Body of pancreas (tissue), 4 donors: ENCODE measurements around the gene SCAPER. TPM values are rescaled to one million over a fixed set of nuclear protein-coding genes. Genes with fewer than 3 reads are reported as not detected.

Experiments
- ATAC-seq: fragments of 150-250 bp; one replicate; pipeline ENCODE4 v1.9.1; 2016
- DNase-seq, 4 donors: peaks; one replicate each; pipeline ENCODE4 v3.0.0-alpha.2; 2019
- H3K27ac ChIP-seq, 4 donors: fragments of 200-600 bp; sonication (generic); 1 replicate in 3 of 4; 2 replicates in 1 of 4; pipeline versions ENCODE4 v1.5.1 to v1.6.1; 2016 to 2019; ENCODE audit warnings: mild to moderate bottlenecking in 1 of 4, mixed read lengths in 1 of 4, moderate library complexity in 1 of 4
- H3K27me3 ChIP-seq, 2 donors: fragments of 200-600 bp; sonication (generic); one replicate each; pipeline ENCODE4 v1.6.0; 2016; ENCODE audit warnings: mild to moderate bottlenecking in 1 of 2
- H3K36me3 ChIP-seq, 2 donors: fragments of 200-600 bp; sonication (generic); replicated peaks in 1 of 2; 2 replicates each; pipeline ENCODE4 v1.5.1; 2016; ENCODE audit warnings: low read depth in 2 of 2; ENCODE audit not compliant: insufficient read depth in 1 of 2
- H3K4me1 ChIP-seq: fragments of 200-600 bp; sonication (generic); one replicate; pipeline ENCODE4 v1.6.0; 2016
- H3K4me3 ChIP-seq, 2 donors: fragments of 200-600 bp; sonication (generic); 1 replicate in 1 of 2; 2 replicates in 1 of 2; pipeline ENCODE4 v1.5.1; 2016 to 2019
- H3K9me3 ChIP-seq, 3 donors: fragments of 200-600 bp; sonication (generic); 1 replicate in 2 of 3; 2 replicates in 1 of 3; pipeline ENCODE4 v1.5.1; 2016
- POLR2A ChIP-seq, 3 donors: fragments of 450-650 bp; IDR thresholded peaks; one replicate each; pipeline ENCODE4 v1.6.1; 2016; ENCODE audit warnings: antibody characterized with exemption in 3 of 3, mild to moderate bottlenecking in 2 of 3
- WGBS, 2 donors: methylation state at CpG; one replicate each; pipeline ENCODE4 v1.1.5; 2017; 5-methylcytosine and 5-hydroxymethylcytosine counted together
- intact Hi-C: fragments of 100-400 bp; cut with DNase I; formaldehyde crosslinking; loops from one replicate; pipeline ENCODE4 v1.15.1; 2023
- total RNA-seq, 2 donors: library from RNA; depleted of rRNA; stranded (reverse); fragments of >200 nt; gene quantifications; one replicate each; pipeline ENCODE4 v1.1.0, GENCODE V29; 2016
- TF ChIP-seq, protein P1 (sequence below), 7 experiments: fragments of 450-650 bp in 4 of 7; fragments of 200-600 bp in 3 of 7; sonication (generic) in 3 of 7; IDR thresholded peaks; one replicate each; pipeline ENCODE4 v1.5.1; 2016 to 2019; ENCODE audit warnings: antibody characterized with exemption in 7 of 7

Gene SCAPER
- total RNA-seq, 2 donors from 2014 or later, result 22.1 to 46.2 TPM

GRCh38 chr15:76344893-76345582, 560.1 kb downstream of the SCAPER start:
- 40 to 43% methylated on average over 3 of the region's 3 CpGs for WGBS, 2 donors

DNA sequence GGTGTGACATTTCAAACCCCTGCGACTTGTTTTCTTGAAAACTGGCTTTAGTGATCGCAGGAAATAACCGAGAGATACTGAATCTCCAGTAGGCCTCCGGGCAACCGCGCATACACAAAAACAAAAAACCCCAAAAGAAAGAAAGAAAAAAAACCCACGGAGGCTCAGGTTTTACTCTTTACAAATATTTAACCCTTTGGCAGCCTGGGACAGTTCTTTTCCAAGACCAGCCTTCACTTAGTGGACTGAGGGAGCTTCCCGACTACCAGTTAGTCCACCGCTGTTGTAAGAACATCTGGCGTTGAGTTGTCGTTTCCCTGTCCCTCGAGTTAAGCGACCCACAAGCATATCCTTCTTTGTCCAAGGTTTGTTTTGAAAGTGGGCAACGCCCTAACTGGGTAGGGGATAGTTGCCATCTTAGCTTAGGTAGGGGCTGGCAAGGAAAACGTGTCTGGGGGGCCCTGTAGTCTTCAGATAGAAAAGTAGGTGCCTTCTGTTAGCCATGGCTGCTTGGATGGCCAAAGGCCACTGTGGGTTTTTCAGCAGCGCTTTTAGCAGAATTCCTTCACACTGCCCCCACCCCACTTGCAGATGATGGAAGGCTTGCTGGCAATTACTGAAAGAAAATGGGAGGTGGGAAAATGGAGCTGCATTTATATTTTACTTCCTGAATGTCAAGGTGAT, 561.7 kb downstream of the SCAPER start:
- Histone ChIP-seq H3K9me3 (no peaks in the 10 kb centered on the region), H3K27ac (no peak overlapping the region), H3K36me3 (no peaks in the 10 kb centered on the region), H3K4me3 (no peak overlapping the region), H3K4me1 (peaks cover 56% of the 10 kb centered on the region), H3K27me3 (peaks cover 9 to 80% of the 10 kb centered on the region in 2 donors)
- TF ChIP-seq, protein P1, sequence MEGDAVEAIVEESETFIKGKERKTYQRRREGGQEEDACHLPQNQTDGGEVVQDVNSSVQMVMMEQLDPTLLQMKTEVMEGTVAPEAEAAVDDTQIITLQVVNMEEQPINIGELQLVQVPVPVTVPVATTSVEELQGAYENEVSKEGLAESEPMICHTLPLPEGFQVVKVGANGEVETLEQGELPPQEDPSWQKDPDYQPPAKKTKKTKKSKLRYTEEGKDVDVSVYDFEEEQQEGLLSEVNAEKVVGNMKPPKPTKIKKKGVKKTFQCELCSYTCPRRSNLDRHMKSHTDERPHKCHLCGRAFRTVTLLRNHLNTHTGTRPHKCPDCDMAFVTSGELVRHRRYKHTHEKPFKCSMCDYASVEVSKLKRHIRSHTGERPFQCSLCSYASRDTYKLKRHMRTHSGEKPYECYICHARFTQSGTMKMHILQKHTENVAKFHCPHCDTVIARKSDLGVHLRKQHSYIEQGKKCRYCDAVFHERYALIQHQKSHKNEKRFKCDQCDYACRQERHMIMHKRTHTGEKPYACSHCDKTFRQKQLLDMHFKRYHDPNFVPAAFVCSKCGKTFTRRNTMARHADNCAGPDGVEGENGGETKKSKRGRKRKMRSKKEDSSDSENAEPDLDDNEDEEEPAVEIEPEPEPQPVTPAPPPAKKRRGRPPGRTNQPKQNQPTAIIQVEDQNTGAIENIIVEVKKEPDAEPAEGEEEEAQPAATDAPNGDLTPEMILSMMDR (IDR thresholded peaks at IDR 0.05), result no peak
- intact Hi-C loops, result no loop called here
- DNase-seq (no peak), ATAC-seq (no peak)
- 40 to 61% methylated on average over 12 to 16 of the region's 16 CpGs for WGBS, 2 donors

More at GRCh38 chr15:76344893-76345582, 560.1 kb downstream of the SCAPER start:
- no peak overlapping the region for H3K4me3 ChIP-seq
- intact Hi-C loops, result no loop called here
- no peak overlapping the region for H3K27ac ChIP-seq
- H3K9me3 ChIP-seq, result no peaks in the 10 kb centered on the region
- DNase-seq, result no peak
- H3K4me1 ChIP-seq, result peaks cover 46% of the 10 kb centered on the region
- no peak for TF ChIP-seq POLR2A (IDR thresholded peaks at IDR 0.05)
- TF ChIP-seq, protein P1 (IDR thresholded peaks at IDR 0.05), result no peak
- H3K36me3 ChIP-seq, result no peaks in the 10 kb centered on the region
- peaks cover 9 to 65% of the 10 kb centered on the region in 2 donors for H3K27me3 ChIP-seq
- ATAC-seq, result no peak

GRCh38 chr15:76342382-76343201, 562.5 kb downstream of the SCAPER start:
- TF ChIP-seq, protein P1 (IDR thresholded peaks at IDR 0.05), result no peak
- TF ChIP-seq POLR2A (IDR thresholded peaks at IDR 0.05), result no peak
- ATAC-seq (no peak), DNase-seq (no peak)
- WGBS, 2 donors, result 14 to 42% methylated on average over 8 to 84 of the region's 87 CpGs
- intact Hi-C loops, result no loop called here
- Histone ChIP-seq H3K4me3 (no peak overlapping the region), H3K27me3 (peaks cover 12 to 88% of the 10 kb centered on the region in 2 donors), H3K4me1 (peaks cover 64% of the 10 kb centered on the region), H3K9me3 (no peaks in the 10 kb centered on the region), H3K36me3 (no peaks in the 10 kb centered on the region), H3K27ac (no peak overlapping the region)

DNA sequence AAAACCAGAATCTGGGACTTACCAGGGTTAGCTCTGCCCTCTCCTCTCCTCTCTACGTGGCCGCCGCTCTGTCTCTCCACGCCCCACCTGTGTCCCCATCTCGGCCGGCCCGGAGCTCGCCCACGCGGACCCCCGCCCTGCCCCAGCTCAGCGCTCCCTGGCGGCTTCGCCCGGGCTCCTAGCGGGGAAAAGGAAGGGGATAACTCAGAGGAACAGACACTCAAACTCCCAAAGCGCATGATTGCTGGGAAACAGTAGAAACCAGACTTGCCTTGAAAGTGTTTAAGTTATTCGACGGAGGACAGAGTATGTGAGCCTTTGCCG, 563.1 kb downstream of the SCAPER start:
- no peaks in the 10 kb centered on the region for H3K36me3 ChIP-seq
- TF ChIP-seq, protein P1 (IDR thresholded peaks at IDR 0.05), result no peak
- DNase-seq (no peak), ATAC-seq (no peak)
- H3K4me1 ChIP-seq, result peaks cover 66% of the 10 kb centered on the region
- WGBS, 2 donors, result 9 to 11% methylated on average over 20 of the region's 20 CpGs
- no peak overlapping the region for H3K27ac ChIP-seq
- intact Hi-C loops, result no loop called here
- H3K27me3 ChIP-seq, result peaks cover 12 to 88% of the 10 kb centered on the region in 2 donors
- no peaks in the 10 kb centered on the region for H3K9me3 ChIP-seq
- H3K4me3 ChIP-seq, result no peak overlapping the region
